Subcutaneous abdominal adipose tissue (tissue), 5 donors: ENCODE data around the gene MUC13.

Experiments
- H3K27ac ChIP-seq: one replicate; pipeline ENCODE4 v1.7.0; 2013; ENCODE audit warnings: low read depth, mild to moderate bottlenecking, inconsistent platforms, low read length, moderate library complexity
- H3K27me3 ChIP-seq, 5 donors: one replicate each; pipeline ENCODE4 v1.7.0; 2013; ENCODE audit warnings: low read length in 5 of 5, inconsistent platforms in 1 of 5; ENCODE audit not compliant: control insufficient read depth in 5 of 5, insufficient read depth in 4 of 5
- H3K36me3 ChIP-seq, 5 donors: one replicate each; pipeline ENCODE4 v1.7.0; 2013; ENCODE audit warnings: low read length in 5 of 5; ENCODE audit not compliant: control insufficient read depth in 5 of 5, insufficient read depth in 5 of 5
- H3K4me1 ChIP-seq, 5 donors: one replicate each; pipeline ENCODE4 v1.7.0; 2013; ENCODE audit warnings: low read length in 5 of 5, mild to moderate bottlenecking in 3 of 5, moderate library complexity in 1 of 5; ENCODE audit not compliant: control insufficient read depth in 5 of 5, insufficient read depth in 5 of 5
- H3K4me3 ChIP-seq, 5 donors: one replicate each; pipeline ENCODE4 v1.7.0; 2013; ENCODE audit warnings: low read length in 5 of 5, low read depth in 1 of 5
- H3K9ac ChIP-seq, 5 donors: one replicate each; pipeline ENCODE4 v1.7.0; 2013; ENCODE audit warnings: low read length in 5 of 5, mild to moderate bottlenecking in 4 of 5, moderate library complexity in 3 of 5
- H3K9me3 ChIP-seq, 5 donors: one replicate each; pipeline ENCODE4 v1.7.0; 2013; ENCODE audit warnings: low read length in 5 of 5; ENCODE audit not compliant: control insufficient read depth in 5 of 5
- donor health status: healthy.
- donor health status: healthy.
- donor health status: healthy.
- donor health status: healthy.
- donor health status: healthy.

The MUC13 gene

DNA sequence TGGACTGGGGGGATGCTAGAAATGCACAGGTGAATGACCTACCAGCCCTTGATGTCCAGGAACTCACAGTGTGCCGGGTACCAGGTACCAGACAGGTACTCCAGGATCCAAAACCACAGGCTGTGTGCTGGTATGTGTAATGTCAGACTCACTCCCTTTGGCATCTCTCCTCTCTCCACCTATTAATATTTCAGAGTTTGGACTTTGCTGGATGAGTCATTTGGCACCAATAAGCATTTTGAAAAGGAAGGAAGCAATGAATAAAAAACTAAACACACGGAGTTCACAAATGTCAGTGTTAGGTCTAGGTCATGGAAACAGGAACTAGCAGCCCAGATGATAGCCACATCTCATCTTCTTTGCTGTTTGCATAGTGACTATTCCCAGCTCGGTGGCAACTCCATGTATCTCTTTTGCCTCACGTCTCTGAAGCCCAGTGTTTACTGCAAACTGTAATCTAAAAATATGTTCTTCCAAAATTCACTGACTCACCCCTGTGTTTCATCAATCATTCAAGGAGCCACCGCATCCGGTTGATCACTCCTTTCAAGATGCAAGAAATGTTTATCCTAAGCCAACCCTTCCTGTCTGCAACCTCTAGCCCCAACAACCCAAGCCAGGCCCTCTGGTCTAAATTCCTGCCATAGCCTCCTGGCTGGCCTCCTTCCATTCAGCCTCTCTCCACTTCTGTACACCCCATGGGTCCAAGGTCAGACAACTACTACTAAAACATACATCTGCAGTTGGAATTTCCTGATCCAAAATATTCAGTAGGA is 55.8 kb downstream of the MUC13 start:
- H3K36me3 ChIP-seq, result peaks cover 0 to 2% (median 0%) of the 10 kb centered on the region in 5 donors
- peak overlapping the region in 1 of 5 donors; percentile 27 for H3K4me3 ChIP-seq
- no peaks in the 10 kb centered on the region for H3K9me3 ChIP-seq
- peak overlapping the region; percentile 90 for H3K27ac ChIP-seq
- peaks cover 16 to 79% (median 71%) of the 10 kb centered on the region in 5 donors for H3K4me1 ChIP-seq
- H3K9ac ChIP-seq, result peak overlapping the region in 3 of 5 donors; percentile 1 to 42 (median 10)
- H3K27me3 ChIP-seq, result no peaks in the 10 kb centered on the region

DNA sequence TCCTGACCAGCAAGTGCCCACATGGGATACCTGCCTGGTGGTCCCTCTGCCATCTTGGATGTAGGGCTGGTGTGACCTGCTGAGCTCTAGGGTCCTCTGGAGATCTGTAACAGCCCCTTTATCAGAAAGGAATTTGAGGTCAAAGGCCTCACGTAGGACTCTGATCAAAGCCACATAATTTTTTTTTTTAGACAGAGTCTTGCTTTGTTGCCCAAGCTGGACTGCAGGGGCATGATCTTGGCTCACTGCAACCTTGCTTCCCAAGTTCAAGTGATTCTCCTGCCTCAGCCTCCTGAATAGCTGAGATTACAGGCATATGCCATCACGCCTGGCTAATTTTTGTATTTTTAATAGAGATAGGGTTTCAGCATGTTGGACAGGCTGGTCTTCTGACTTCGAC is 56.9 kb downstream of the MUC13 start:
- H3K4me3 ChIP-seq, result no peak overlapping the region
- no peak overlapping the region for H3K9ac ChIP-seq
- no peaks in the 10 kb centered on the region for H3K9me3 ChIP-seq
- H3K27ac ChIP-seq, result peak overlapping the region; percentile 90
- H3K4me1 ChIP-seq, result peaks cover 16 to 75% (median 64%) of the 10 kb centered on the region in 5 donors
- H3K27me3 ChIP-seq, result no peaks in the 10 kb centered on the region
- H3K36me3 ChIP-seq, result peaks cover 0 to 7% (median 0%) of the 10 kb centered on the region in 5 donors

DNA sequence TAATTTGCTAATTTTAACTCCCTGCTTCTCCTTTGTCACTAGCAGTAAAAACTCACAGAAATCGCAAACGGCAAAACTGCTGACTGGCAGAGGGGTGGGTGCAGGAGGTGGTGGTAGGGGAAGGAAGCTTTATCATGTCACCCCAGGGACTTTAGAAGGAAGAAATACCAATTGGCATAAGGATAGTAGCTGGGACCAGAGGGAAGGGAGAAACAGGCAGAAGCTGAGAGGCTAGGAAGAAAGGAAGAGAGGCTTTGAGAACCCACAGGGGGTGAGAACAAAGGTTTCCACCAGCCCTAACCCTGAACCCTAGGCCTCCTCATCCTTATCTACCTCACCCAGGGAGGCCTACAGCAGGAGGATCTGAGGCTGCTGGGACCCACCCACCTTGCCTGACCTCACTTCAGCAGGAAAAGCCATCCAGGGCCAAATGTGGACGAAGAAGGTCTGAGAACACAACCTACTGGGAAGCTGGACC is 58.1 kb downstream of the MUC13 start:
- Histone ChIP-seq H3K4me1 (peaks cover 16 to 65% (median 55%) of the 10 kb centered on the region in 5 donors), H3K36me3 (peaks cover 3 to 17% (median 11%) of the 10 kb centered on the region in 5 donors), H3K27me3 (no peaks in the 10 kb centered on the region), H3K9ac (peak overlapping the region in 2 of 5 donors; percentile 43 to 63), H3K4me3 (no peak overlapping the region), H3K9me3 (no peaks in the 10 kb centered on the region), H3K27ac (peak overlapping the region; percentile 90)

DNA sequence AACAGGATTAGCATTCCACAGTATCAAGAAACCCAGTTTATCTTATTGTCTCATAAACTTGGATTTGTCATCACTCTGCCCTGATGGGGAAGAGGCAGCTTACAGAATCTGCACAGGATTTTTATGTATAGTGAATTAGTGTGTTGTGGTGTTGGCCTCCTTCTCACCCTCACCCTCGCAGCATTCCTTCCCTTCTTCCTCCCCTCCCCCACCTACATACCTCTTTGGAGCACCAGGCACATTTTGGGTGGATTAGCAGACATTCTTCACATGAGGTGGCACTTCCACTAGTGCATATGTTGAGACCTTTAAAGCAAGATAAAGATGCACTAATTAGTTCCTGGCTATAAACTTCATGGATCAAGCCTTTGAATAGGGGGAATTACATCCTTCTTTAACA is 61.3 kb downstream of the MUC13 start:
- no peaks in the 10 kb centered on the region for H3K9me3 ChIP-seq

DNA sequence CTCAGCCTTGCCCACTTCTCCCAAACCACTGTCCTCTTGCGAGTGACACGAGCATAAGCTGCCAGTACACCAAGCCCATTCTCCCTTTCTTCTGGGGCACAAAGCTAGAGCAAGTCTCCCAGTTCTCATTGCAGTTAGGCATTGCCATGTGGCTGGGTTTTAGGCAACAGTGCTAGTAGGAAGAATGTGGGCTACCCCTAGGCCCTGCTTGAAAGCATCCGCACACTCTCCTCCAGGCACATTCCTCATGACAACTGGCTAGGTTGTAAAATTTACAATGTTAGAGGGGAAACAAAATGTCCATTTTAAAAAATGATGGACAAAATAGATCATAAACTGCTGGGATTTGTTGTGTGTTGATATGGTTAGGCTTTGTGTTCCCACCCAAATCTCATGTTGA is 67.0 kb downstream of the MUC13 start:
- peaks cover 0 to 14% (median 6%) of the 10 kb centered on the region in 5 donors for H3K4me1 ChIP-seq
- H3K36me3 ChIP-seq, result peaks cover 3 to 58% (median 39%) of the 10 kb centered on the region in 5 donors
- no peak overlapping the region for H3K9ac ChIP-seq
- H3K4me3 ChIP-seq, result no peak overlapping the region
- H3K9me3 ChIP-seq, result no peaks in the 10 kb centered on the region
- no peak overlapping the region for H3K27ac ChIP-seq
- H3K27me3 ChIP-seq, result no peaks in the 10 kb centered on the region

More for the DNA sequence above, 61.3 kb downstream of the MUC13 start:
- peaks cover 7 to 44% (median 35%) of the 10 kb centered on the region in 5 donors for H3K4me1 ChIP-seq
- H3K27ac ChIP-seq, result no peak overlapping the region
- peaks cover 3 to 34% (median 19%) of the 10 kb centered on the region in 5 donors for H3K36me3 ChIP-seq
- no peak overlapping the region for H3K9ac ChIP-seq
- H3K27me3 ChIP-seq, result no peaks in the 10 kb centered on the region
- no peak overlapping the region for H3K4me3 ChIP-seq

- peaks cover 0 to 25% (median 14%) of the 10 kb centered on the region in 5 donors for H3K36me3 ChIP-seq
- H3K27ac ChIP-seq, result peak overlapping the region; percentile 60
- peaks cover 7 to 41% (median 35%) of the 10 kb centered on the region in 5 donors for H3K4me1 ChIP-seq
- no peaks in the 10 kb centered on the region for H3K27me3 ChIP-seq
- no peaks in the 10 kb centered on the region for H3K9me3 ChIP-seq
- H3K4me3 ChIP-seq, result no peak overlapping the region
- H3K9ac ChIP-seq, result no peak overlapping the region
Observed at GRCh38 chr3:124862006-124862405, 72.5 kb downstream of the MUC13 start.

- Histone ChIP-seq H3K27me3 (no peaks in the 10 kb centered on the region), H3K9me3 (no peaks in the 10 kb centered on the region), H3K9ac (no peak overlapping the region), H3K36me3 (peaks cover 3 to 18% (median 9%) of the 10 kb centered on the region in 5 donors), H3K27ac (peak overlapping the region; percentile 86), H3K4me3 (no peak overlapping the region), H3K4me1 (peaks cover 7 to 43% (median 35%) of the 10 kb centered on the region in 5 donors)
Observed at GRCh38 chr3:124861041-124861440, 73.5 kb downstream of the MUC13 start.

DNA sequence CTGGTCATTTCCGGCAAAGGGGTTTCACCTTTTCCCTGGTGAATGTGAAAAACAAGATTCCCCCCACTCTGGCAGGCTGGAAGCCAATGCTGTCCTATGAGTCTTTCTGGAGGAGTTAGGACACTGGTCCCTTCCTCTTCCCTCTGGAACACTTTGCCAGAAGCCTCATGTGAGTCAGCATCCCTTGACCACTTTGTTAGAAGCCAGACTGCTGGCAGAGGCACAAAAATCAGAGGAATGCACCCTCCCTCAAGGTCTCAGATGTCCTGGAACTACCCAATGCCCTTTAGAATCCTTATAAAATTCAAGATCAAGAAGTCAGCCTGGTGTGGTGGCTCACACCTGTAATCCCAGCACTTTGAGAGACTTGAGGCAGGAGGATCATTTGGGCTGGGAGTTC is 74.0 kb downstream of the MUC13 start:
- no peaks in the 10 kb centered on the region for H3K9me3 ChIP-seq
- H3K27me3 ChIP-seq, result no peaks in the 10 kb centered on the region
- H3K4me3 ChIP-seq, result no peak overlapping the region
- H3K4me1 ChIP-seq, result peaks cover 7 to 43% (median 35%) of the 10 kb centered on the region in 5 donors
- H3K9ac ChIP-seq, result peak overlapping the region in 1 of 5 donors; percentile 6
- peak overlapping the region; percentile 86 for H3K27ac ChIP-seq
- peaks cover 3 to 17% (median 13%) of the 10 kb centered on the region in 5 donors for H3K36me3 ChIP-seq

GRCh38 chr3:124859025-124859424 is 75.5 kb downstream of the MUC13 start:
- no peaks in the 10 kb centered on the region for H3K27me3 ChIP-seq
- H3K36me3 ChIP-seq, result peaks cover 4 to 27% (median 10%) of the 10 kb centered on the region in 5 donors
- peak overlapping the region in 1 of 5 donors; percentile 26 for H3K9ac ChIP-seq
- peaks cover 7 to 43% (median 29%) of the 10 kb centered on the region in 5 donors for H3K4me1 ChIP-seq
- H3K4me3 ChIP-seq, result no peak overlapping the region
- peak overlapping the region; percentile 86 for H3K27ac ChIP-seq
- no peaks in the 10 kb centered on the region for H3K9me3 ChIP-seq

DNA sequence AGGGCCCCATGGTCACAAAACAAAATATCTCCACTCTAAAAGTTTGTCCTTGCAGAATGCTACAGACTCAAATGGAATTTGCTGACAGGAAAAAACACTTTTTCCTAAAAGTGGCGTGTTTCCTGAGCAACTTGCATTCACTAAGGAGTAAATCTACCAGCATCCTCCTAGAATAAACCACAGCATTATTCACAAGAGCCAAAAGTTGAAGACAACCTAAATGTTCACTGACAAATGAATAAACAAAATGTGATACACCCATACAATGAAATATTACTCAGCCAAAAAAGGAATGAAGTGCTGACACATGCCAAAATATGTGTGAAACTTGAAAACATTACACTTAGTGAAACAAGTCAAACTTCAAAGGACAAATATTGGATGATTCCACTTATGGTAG is 76.3 kb downstream of the MUC13 start:
- Histone ChIP-seq H3K36me3 (peaks cover 4 to 27% (median 12%) of the 10 kb centered on the region in 5 donors), H3K4me3 (no peak overlapping the region), H3K4me1 (peaks cover 7 to 43% (median 28%) of the 10 kb centered on the region in 5 donors), H3K9ac (peak overlapping the region in 1 of 5 donors; percentile 10), H3K27me3 (no peaks in the 10 kb centered on the region), H3K9me3 (no peaks in the 10 kb centered on the region), H3K27ac (peak overlapping the region; percentile 86)
